Measurements from ENCODE around the gene C3orf33.

The C3orf33 gene

GRCh38 chr3:155778462-155778861 lies 27.6 kb downstream of the C3orf33 start:
- DNase-seq (ENCODE audit: low read depth in 1 of 2, low spot score in 1 of 2): no peak
- Histone ChIP-seq H3K4me3 (replicated peaks; ENCODE audit: insufficient read depth, low read length) (no peak overlapping the region), H3K27ac (replicated peaks) (no peak overlapping the region), H3K27me3 (ENCODE audit: insufficient read depth, poor library complexity, severe bottlenecking) (no peaks in the 10 kb centered on the region)
- TF ChIP-seq GABPA (IDR thresholded peaks at IDR 0.05; ENCODE audit: low read depth) (no peak), POLR2AphosphoS5 (IDR thresholded peaks at IDR 0.05; ENCODE audit: low read depth) (no peak), SPI1 (IDR thresholded peaks at IDR 0.05; ENCODE audit: borderline replicate concordance, low read depth) (no peak), CTCF (IDR thresholded peaks at IDR 0.05; ENCODE audit: insufficient read depth, low read length) (no peak)
- TF ChIP-seq, protein P1, sequence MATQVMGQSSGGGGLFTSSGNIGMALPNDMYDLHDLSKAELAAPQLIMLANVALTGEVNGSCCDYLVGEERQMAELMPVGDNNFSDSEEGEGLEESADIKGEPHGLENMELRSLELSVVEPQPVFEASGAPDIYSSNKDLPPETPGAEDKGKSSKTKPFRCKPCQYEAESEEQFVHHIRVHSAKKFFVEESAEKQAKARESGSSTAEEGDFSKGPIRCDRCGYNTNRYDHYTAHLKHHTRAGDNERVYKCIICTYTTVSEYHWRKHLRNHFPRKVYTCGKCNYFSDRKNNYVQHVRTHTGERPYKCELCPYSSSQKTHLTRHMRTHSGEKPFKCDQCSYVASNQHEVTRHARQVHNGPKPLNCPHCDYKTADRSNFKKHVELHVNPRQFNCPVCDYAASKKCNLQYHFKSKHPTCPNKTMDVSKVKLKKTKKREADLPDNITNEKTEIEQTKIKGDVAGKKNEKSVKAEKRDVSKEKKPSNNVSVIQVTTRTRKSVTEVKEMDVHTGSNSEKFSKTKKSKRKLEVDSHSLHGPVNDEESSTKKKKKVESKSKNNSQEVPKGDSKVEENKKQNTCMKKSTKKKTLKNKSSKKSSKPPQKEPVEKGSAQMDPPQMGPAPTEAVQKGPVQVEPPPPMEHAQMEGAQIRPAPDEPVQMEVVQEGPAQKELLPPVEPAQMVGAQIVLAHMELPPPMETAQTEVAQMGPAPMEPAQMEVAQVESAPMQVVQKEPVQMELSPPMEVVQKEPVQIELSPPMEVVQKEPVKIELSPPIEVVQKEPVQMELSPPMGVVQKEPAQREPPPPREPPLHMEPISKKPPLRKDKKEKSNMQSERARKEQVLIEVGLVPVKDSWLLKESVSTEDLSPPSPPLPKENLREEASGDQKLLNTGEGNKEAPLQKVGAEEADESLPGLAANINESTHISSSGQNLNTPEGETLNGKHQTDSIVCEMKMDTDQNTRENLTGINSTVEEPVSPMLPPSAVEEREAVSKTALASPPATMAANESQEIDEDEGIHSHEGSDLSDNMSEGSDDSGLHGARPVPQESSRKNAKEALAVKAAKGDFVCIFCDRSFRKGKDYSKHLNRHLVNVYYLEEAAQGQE (IDR thresholded peaks at IDR 0.05; ENCODE audit: insufficient replicate concordance, low read depth): no peak

GRCh38 chr3:155772801-155773200 lies 33.3 kb downstream of the C3orf33 start:
- TF ChIP-seq POLR2AphosphoS5 (IDR thresholded peaks at IDR 0.05; ENCODE audit: low read depth): no peak
- TF ChIP-seq CTCF (IDR thresholded peaks at IDR 0.05; ENCODE audit: insufficient read depth, low read length): no peak
- H3K4me3 ChIP-seq (replicated peaks; ENCODE audit: insufficient read depth, low read length): no peak overlapping the region

GRCh38 chr3:155771126-155771525 lies 35.0 kb downstream of the C3orf33 start:
- Histone ChIP-seq H3K27ac (replicated peaks) (no peak overlapping the region), H3K27me3 (ENCODE audit: insufficient read depth, poor library complexity, severe bottlenecking) (no peaks in the 10 kb centered on the region), H3K4me3 (replicated peaks; ENCODE audit: insufficient read depth, low read length) (no peak overlapping the region)
- no peak for TF ChIP-seq GABPA (IDR thresholded peaks at IDR 0.05; ENCODE audit: low read depth)
- TF ChIP-seq, protein P1 (IDR thresholded peaks at IDR 0.05; ENCODE audit: insufficient replicate concordance, low read depth): no peak
- no peak for TF ChIP-seq CTCF (IDR thresholded peaks at IDR 0.05; ENCODE audit: insufficient read depth, low read length)
- no peak for TF ChIP-seq POLR2AphosphoS5 (IDR thresholded peaks at IDR 0.05; ENCODE audit: low read depth)
- TF ChIP-seq SPI1 (IDR thresholded peaks at IDR 0.05; ENCODE audit: borderline replicate concordance, low read depth): no peak
- DNase-seq (ENCODE audit: low read depth in 1 of 2, low spot score in 1 of 2): no peak

More at GRCh38 chr3:155772801-155773200, 33.3 kb downstream of the C3orf33 start:
- H3K27ac ChIP-seq (replicated peaks): no peak overlapping the region
- no peaks in the 10 kb centered on the region for H3K27me3 ChIP-seq (ENCODE audit: insufficient read depth, poor library complexity, severe bottlenecking)
- DNase-seq (ENCODE audit: low read depth in 1 of 2, low spot score in 1 of 2): no peak

- DNase-seq (ENCODE audit: low read depth in 1 of 2, low spot score in 1 of 2): no peak
- Histone ChIP-seq H3K27ac (replicated peaks) (no peak overlapping the region), H3K4me3 (replicated peaks; ENCODE audit: insufficient read depth, low read length) (no peak overlapping the region), H3K27me3 (ENCODE audit: insufficient read depth, poor library complexity, severe bottlenecking) (no peaks in the 10 kb centered on the region)
- TF ChIP-seq, protein P1 (IDR thresholded peaks at IDR 0.05; ENCODE audit: insufficient replicate concordance, low read depth): no peak
- no peak for TF ChIP-seq POLR2AphosphoS5 (IDR thresholded peaks at IDR 0.05; ENCODE audit: low read depth)
- TF ChIP-seq CTCF (IDR thresholded peaks at IDR 0.05; ENCODE audit: insufficient read depth, low read length): no peak
- TF ChIP-seq GABPA (IDR thresholded peaks at IDR 0.05; ENCODE audit: low read depth): no peak
- TF ChIP-seq SPI1 (IDR thresholded peaks at IDR 0.05; ENCODE audit: borderline replicate concordance, low read depth): no peak
Observed at GRCh38 chr3:155766206-155766605, 39.9 kb downstream of the C3orf33 start.

Measured in HL-60 (cell line).